CD14-positive monocyte (primary cell): ENCODE measurements around the gene HCN4. TPM values are rescaled to one million over a fixed set of nuclear protein-coding genes. Genes with fewer than 3 reads are reported as not detected.

Experiments
- DNase-seq, 3 donors: peaks; one replicate each; pipeline ENCODE4 v3.0.0-alpha.2; 2011 to 2022
- H2AFZ ChIP-seq: 2 replicates; pipeline ENCODE4 v1.6.0; 2012; ENCODE audit warnings: mild to moderate bottlenecking, low read depth, low read length, inconsistent platforms; ENCODE audit not compliant: insufficient read depth, poor library complexity, severe bottlenecking
- H3K27ac ChIP-seq, 2 donors: 1 replicate in 1 of 2; 2 replicates in 1 of 2; pipeline ENCODE4 v1.5.1; 2012 to 2013; ENCODE audit warnings: low read length in 2 of 2, control low read depth in 1 of 2, inconsistent platforms in 1 of 2, low read depth in 1 of 2, mild to moderate bottlenecking in 1 of 2
- H3K27me3 ChIP-seq, 2 donors: one replicate each; pipeline versions ENCODE4 v1.6.0 to v1.6.1; 2011 to 2013; ENCODE audit warnings: low read length in 2 of 2; ENCODE audit not compliant: control insufficient read depth in 2 of 2, insufficient read depth in 2 of 2
- H3K36me3 ChIP-seq, 2 donors: replicated peaks in 1 of 2; 1 replicate in 1 of 2; 2 replicates in 1 of 2; pipeline versions ENCODE4 v1.5.1 to v1.6.1; 2012 to 2013; ENCODE audit warnings: low read length in 2 of 2, control low read depth in 1 of 2, inconsistent platforms in 1 of 2, mild to moderate bottlenecking in 1 of 2; ENCODE audit not compliant: insufficient read depth in 2 of 2, control insufficient read depth in 1 of 2
- H3K4me1 ChIP-seq, 2 donors: 1 replicate in 1 of 2; 2 replicates in 1 of 2; pipeline versions ENCODE4 v1.5.1 to v1.6.1; 2012 to 2013; ENCODE audit warnings: low read length in 2 of 2, control low read depth in 1 of 2, inconsistent platforms in 1 of 2, mild to moderate bottlenecking in 1 of 2, moderate library complexity in 1 of 2; ENCODE audit not compliant: insufficient read depth in 2 of 2, control insufficient read depth in 1 of 2
- H3K4me2 ChIP-seq: replicated peaks from 2 replicates; pipeline ENCODE3; 2012; ENCODE audit warnings: low read length, moderate library complexity, mild to moderate bottlenecking; ENCODE audit not compliant: poor library complexity, severe bottlenecking; ENCODE audit errors: extremely low read depth
- H3K4me3 ChIP-seq, 3 experiments: fragments of 200-600 bp in 1 of 3; sonication (generic) in 1 of 3; replicated peaks in 1 of 3; 1 replicate in 2 of 3; 2 replicates in 1 of 3; pipeline ENCODE4 v1.5.1; 2011 to 2013; ENCODE audit warnings: low read length in 3 of 3, mild to moderate bottlenecking in 3 of 3, control low read depth in 2 of 3, low read depth in 2 of 3, inconsistent platforms in 1 of 3, moderate library complexity in 1 of 3
- H3K79me2 ChIP-seq: 2 replicates; pipeline ENCODE4 v1.6.0; 2012; ENCODE audit warnings: mild to moderate bottlenecking, control low read depth, inconsistent platforms, low read length, moderate library complexity; ENCODE audit not compliant: insufficient read depth
- H3K9ac ChIP-seq: 2 replicates; pipeline ENCODE4 v1.6.0; 2017; ENCODE audit warnings: low read length, mild to moderate bottlenecking; ENCODE audit not compliant: insufficient read depth, poor library complexity, severe bottlenecking
- H3K9me3 ChIP-seq, 2 donors: replicated peaks in 1 of 2; 1 replicate in 1 of 2; 2 replicates in 1 of 2; pipeline versions ENCODE4 v1.5.1 to v1.6.1; 2012 to 2013; ENCODE audit warnings: low read length in 2 of 2, control low read depth in 1 of 2; ENCODE audit not compliant: control insufficient read depth in 1 of 2, insufficient read depth in 1 of 2
- H4K20me1 ChIP-seq: 2 replicates; pipeline ENCODE4 v1.6.0; 2012; ENCODE audit warnings: mild to moderate bottlenecking, low read length, control low read depth, moderate library complexity; ENCODE audit not compliant: insufficient read depth
- H3K27ac Mint-ChIP-seq, 7 donors: one replicate each; pipeline ENCODE4 v1.8.0; 2020; ENCODE audit warnings: mild to moderate bottlenecking in 7 of 7, mixed read lengths in 7 of 7, moderate library complexity in 6 of 7, inconsistent platforms in 2 of 7
- H3K27me3 Mint-ChIP-seq, 3 donors: one replicate each; pipeline ENCODE4 v1.8.0; 2021 to 2022; ENCODE audit warnings: low read depth in 3 of 3, mild to moderate bottlenecking in 3 of 3, mixed read lengths in 3 of 3, moderate library complexity in 3 of 3, inconsistent platforms in 1 of 3
- H3K36me3 Mint-ChIP-seq, 2 donors: one replicate each; pipeline ENCODE4 v1.8.0; 2020; ENCODE audit warnings: mixed read lengths in 2 of 2, inconsistent platforms in 1 of 2, mild to moderate bottlenecking in 1 of 2
- H3K4me1 Mint-ChIP-seq: one replicate; pipeline ENCODE4 v1.8.0; 2020; ENCODE audit warnings: mild to moderate bottlenecking, mixed read lengths
- H3K4me3 Mint-ChIP-seq, 2 donors: one replicate each; pipeline ENCODE4 v1.8.0; 2020; ENCODE audit warnings: mild to moderate bottlenecking in 2 of 2, mixed read lengths in 2 of 2, moderate library complexity in 1 of 2
- H3K9me3 Mint-ChIP-seq, 7 donors: one replicate each; pipeline ENCODE4 v1.8.0; 2020 to 2022; ENCODE audit warnings: mixed read lengths in 7 of 7, mild to moderate bottlenecking in 6 of 7, moderate library complexity in 6 of 7, inconsistent platforms in 2 of 7
- CTCF ChIP-seq: fragments of 200-600 bp; IDR thresholded peaks from one replicate; pipeline ENCODE4 v1.8.0; 2022; ENCODE audit warnings: antibody characterized with exemption, mild to moderate bottlenecking
- WGBS: methylation state at CpG from one replicate; pipeline ENCODE4 v1.1.5; 2013; ENCODE audit warnings: missing lambda C conversion rate; ENCODE audit not compliant: insufficient coverage; 5-methylcytosine and 5-hydroxymethylcytosine counted together
- intact Hi-C, 2 donors: fragments of 100-400 bp; cut with micrococcal nuclease; formaldehyde crosslinking; loops; one replicate each; pipeline versions ENCODE4 v1.15.0 to v1.15.1; 2023
- polyA plus RNA-seq, 3 donors: library from polyadenylated mRNA; depleted of rRNA in 1 of 3; unstranded in 2 of 3; stranded (reverse) in 1 of 3; fragments of 300-500 nt in 2 of 3; fragments of >200 nt in 1 of 3; fragmentation: Illumina TruSeq in 2 of 3; gene quantifications; 1 replicate in 2 of 3; 2 replicates in 1 of 3; pipeline ENCODE4 v1.2.3, GENCODE V29; 2012 to 2021

HCN4 gene
- polyA plus RNA-seq, 3 donors = not detected

- H3K9me3 ChIP-seq = peaks cover 0 to 13% of the 10 kb centered on the region in 2 donors
- H3K27ac Mint-ChIP-seq = no peak overlapping the region
- no peak overlapping the region for H3K4me2 ChIP-seq
- intact Hi-C loops = no loop called here
- H4K20me1 ChIP-seq = no peaks in the 10 kb centered on the region
- 3% methylated on average over 38 of the region's 44 CpGs for WGBS
- H3K27ac ChIP-seq = no peak overlapping the region
- no peak for DNase-seq
- H3K4me3 Mint-ChIP-seq = peak overlapping the region in 1 of 2 donors; percentile 67
- H3K4me1 ChIP-seq = no peaks in the 10 kb centered on the region
- no peaks in the 10 kb centered on the region for H3K79me2 ChIP-seq
- no peaks in the 10 kb centered on the region for H3K36me3 ChIP-seq
- H3K4me3 ChIP-seq = no peak overlapping the region
- no peak for TF ChIP-seq CTCF
- no peaks in the 10 kb centered on the region for H3K4me1 Mint-ChIP-seq
- H3K9me3 Mint-ChIP-seq = peaks cover 0 to 6% (median 0%) of the 10 kb centered on the region in 7 donors
- H3K27me3 ChIP-seq = peaks cover 62 to 80% of the 10 kb centered on the region in 2 donors
- no peaks in the 10 kb centered on the region for H3K36me3 Mint-ChIP-seq
- no peak overlapping the region for H2AFZ ChIP-seq
- peaks cover 67 to 87% (median 83%) of the 10 kb centered on the region in 3 donors for H3K27me3 Mint-ChIP-seq
- H3K9ac ChIP-seq = no peak overlapping the region
These were observed 466 bp upstream of the HCN4 start for GRCh38 chr15:73369154-73369694.

GRCh38 chr15:73367624-73368300, 996 bp downstream of the HCN4 start:
- no peak for TF ChIP-seq CTCF
- 2% methylated on average over 90 of the region's 90 CpGs for WGBS
- H3K4me2 ChIP-seq = no peak overlapping the region

More at GRCh38 chr15:73367624-73368300, 996 bp downstream of the HCN4 start:
- Histone ChIP-seq H4K20me1 (no peaks in the 10 kb centered on the region), H3K9ac (no peak overlapping the region), H3K4me1 (no peaks in the 10 kb centered on the region), H3K79me2 (no peaks in the 10 kb centered on the region), H2AFZ (no peak overlapping the region), H3K27ac (no peak overlapping the region), H3K36me3 (no peaks in the 10 kb centered on the region), H3K4me3 (no peak overlapping the region), H3K27me3 (peaks cover 60 to 83% of the 10 kb centered on the region in 2 donors), H3K9me3 (peaks cover 0 to 13% of the 10 kb centered on the region in 2 donors)
- H3K27ac Mint-ChIP-seq = no peak overlapping the region
- H3K4me1 Mint-ChIP-seq = no peaks in the 10 kb centered on the region
- H3K4me3 Mint-ChIP-seq = peak overlapping the region in 1 of 2 donors; percentile 58
- DNase-seq = no peak
- no peaks in the 10 kb centered on the region for H3K36me3 Mint-ChIP-seq
- intact Hi-C loops = no loop called here
- peaks cover 73 to 89% (median 74%) of the 10 kb centered on the region in 3 donors for H3K27me3 Mint-ChIP-seq
- peaks cover 0 to 6% (median 0%) of the 10 kb centered on the region in 7 donors for H3K9me3 Mint-ChIP-seq
